Lung (tissue), 12 donors: Measurements from ENCODE around the gene LRRFIP2. TPM values are rescaled to one million over a fixed set of nuclear protein-coding genes. Genes with fewer than 3 reads are reported as not detected.

ENCODE experiments used
- ATAC-seq: fragments of 200-7000 bp; cut with Tn5 transposase; one replicate; pipeline ENCODE4 v1.9.1; 2020; ENCODE audit warnings: moderate number of reproducible peaks; ENCODE audit not compliant: insufficient read depth, low FRiP score
- DNase-seq, 3 donors: peaks; one replicate each; pipeline ENCODE4 v3.0.0-alpha.2; 2013 to 2017
- H3K27ac ChIP-seq, 2 donors: one replicate each; pipeline ENCODE4 v1.5.1; 2013; ENCODE audit warnings: mild to moderate bottlenecking in 2 of 2, moderate library complexity in 2 of 2, control low read depth in 1 of 2, inconsistent platforms in 1 of 2, low read depth in 1 of 2, low read length in 1 of 2
- H3K27me3 ChIP-seq, 3 donors: one replicate each; pipeline ENCODE4 v1.5.1; 2013; ENCODE audit warnings: low read length in 2 of 3; ENCODE audit not compliant: control insufficient read depth in 3 of 3, insufficient read depth in 3 of 3
- H3K36me3 ChIP-seq, 4 donors: one replicate each; pipeline ENCODE4 v1.5.1; 2013; ENCODE audit warnings: low read length in 4 of 4, mild to moderate bottlenecking in 1 of 4, moderate library complexity in 1 of 4; ENCODE audit not compliant: control insufficient read depth in 4 of 4, insufficient read depth in 4 of 4
- H3K4me1 ChIP-seq, 5 donors: one replicate each; pipeline ENCODE4 v1.5.1; 2013; ENCODE audit warnings: low read length in 5 of 5, mild to moderate bottlenecking in 2 of 5, moderate library complexity in 1 of 5; ENCODE audit not compliant: control insufficient read depth in 5 of 5, insufficient read depth in 5 of 5
- H3K4me3 ChIP-seq: one replicate; pipeline ENCODE4 v1.5.1; 2013; ENCODE audit warnings: mild to moderate bottlenecking, control low read depth, moderate library complexity
- H3K9ac ChIP-seq, 2 donors: one replicate each; pipeline ENCODE4 v1.5.1; 2013; ENCODE audit warnings: low read length in 2 of 2, control low read depth in 1 of 2; ENCODE audit not compliant: insufficient read depth in 1 of 2
- H3K9me3 ChIP-seq, 4 donors: one replicate each; pipeline ENCODE4 v1.5.1; 2013; ENCODE audit warnings: low read length in 3 of 4, mild to moderate bottlenecking in 1 of 4, moderate library complexity in 1 of 4; ENCODE audit not compliant: control insufficient read depth in 4 of 4, insufficient read depth in 3 of 4
- CTCF ChIP-seq: IDR thresholded peaks from 2 replicates; pipeline ENCODE4 v1.5.1; 2012; ENCODE audit warnings: mild to moderate bottlenecking; ENCODE audit errors: control extremely low read depth, extremely low read depth
- WGBS, 2 donors: extraction: QIAGEN DNeasy Blood & Tissue Kit; methylation state at CpG; one replicate each; pipeline ENCODE4 v1.1.7; 2013; 5-methylcytosine and 5-hydroxymethylcytosine counted together
- polyA plus RNA-seq, 2 donors: library from polyadenylated mRNA; stranded (reverse); fragments of 200-250 nt; gene quantifications; one replicate each; pipeline ENCODE4 v1.2.1, GENCODE V29; 2013
- total RNA-seq, 2 donors: library from RNA; depleted of rRNA in 1 of 2; stranded (reverse); fragments of >200 nt in 1 of 2; gene quantifications; one replicate each; pipeline ENCODE4 v1.2.1, GENCODE V29; 2014 to 2021
- donor health status: control.
- donor health status: control.
- donor health status: Bipolar disorder and iron deficiency.
- donor health status: healthy.
- donor health status: DM: yes; HTN: yes; CAD: no.

LRRFIP2 gene
- total and polyA plus RNA-seq, 4 donors: 24.8 to 106 (median 44.6) TPM

GRCh38 chr3:37173806-37174205 is 576 bp downstream of the LRRFIP2 start:
- no peak overlapping the region for H3K27ac ChIP-seq
- H3K4me3 ChIP-seq: no peak overlapping the region
- H3K9ac ChIP-seq: peak overlapping the region in 1 of 2 donors; percentile 29
- H3K4me1 ChIP-seq: peaks cover 5 to 61% (median 8%) of the 10 kb centered on the region in 5 donors
- DNase-seq (peak in 1 of 3 donors; percentile 20), ATAC-seq (no peak)
- H3K27me3 ChIP-seq: no peaks in the 10 kb centered on the region
- H3K9me3 ChIP-seq: no peaks in the 10 kb centered on the region
- H3K36me3 ChIP-seq: peaks cover 0 to 14% (median 4%) of the 10 kb centered on the region in 4 donors
- 28 to 65% methylated on average over 3 of the region's 3 CpGs for WGBS, 2 donors
- no peak for TF ChIP-seq CTCF

- Histone ChIP-seq H3K4me1 (peaks cover 2 to 53% (median 8%) of the 10 kb centered on the region in 5 donors), H3K9ac (no peak overlapping the region), H3K27me3 (no peaks in the 10 kb centered on the region), H3K4me3 (no peak overlapping the region), H3K36me3 (peaks cover 3 to 13% (median 4%) of the 10 kb centered on the region in 4 donors), H3K27ac (no peak overlapping the region), H3K9me3 (no peaks in the 10 kb centered on the region)
- ATAC-seq: no peak
- no peak for TF ChIP-seq CTCF
- no peak for DNase-seq
- 17 to 40% methylated on average over 4 of the region's 4 CpGs for WGBS, 2 donors
Measured at GRCh38 chr3:37171144-37171543, 3.2 kb downstream of the LRRFIP2 start.

GRCh38 chr3:37170513-37170912 is 3.9 kb downstream of the LRRFIP2 start:
- no peak for DNase-seq
- peak overlapping the region in 1 of 2 donors; percentile 20 for H3K27ac ChIP-seq

More at GRCh38 chr3:37170513-37170912, 3.9 kb downstream of the LRRFIP2 start:
- Histone ChIP-seq H3K4me3 (no peak overlapping the region), H3K9ac (no peak overlapping the region), H3K36me3 (peaks cover 3 to 9% (median 4%) of the 10 kb centered on the region in 4 donors), H3K27me3 (no peaks in the 10 kb centered on the region), H3K4me1 (peaks cover 2 to 53% (median 8%) of the 10 kb centered on the region in 5 donors), H3K9me3 (no peaks in the 10 kb centered on the region)
- 76 to 79% methylated on average over 9 of the region's 9 CpGs for WGBS, 2 donors
- no peak for TF ChIP-seq CTCF
- no peak for ATAC-seq
